GM21381 (cell line): ENCODE results near the gene PGBD5.

ENCODE experiments used
- ATAC-seq: cut with Tn5 transposase; IDR thresholded peaks from one replicate; pipeline ENCODE4 v1.9.1; 2021; ENCODE audit warnings: mild to moderate bottlenecking, moderate library complexity; ENCODE audit not compliant: unreplicated experiment

PGBD5 gene

DNA sequence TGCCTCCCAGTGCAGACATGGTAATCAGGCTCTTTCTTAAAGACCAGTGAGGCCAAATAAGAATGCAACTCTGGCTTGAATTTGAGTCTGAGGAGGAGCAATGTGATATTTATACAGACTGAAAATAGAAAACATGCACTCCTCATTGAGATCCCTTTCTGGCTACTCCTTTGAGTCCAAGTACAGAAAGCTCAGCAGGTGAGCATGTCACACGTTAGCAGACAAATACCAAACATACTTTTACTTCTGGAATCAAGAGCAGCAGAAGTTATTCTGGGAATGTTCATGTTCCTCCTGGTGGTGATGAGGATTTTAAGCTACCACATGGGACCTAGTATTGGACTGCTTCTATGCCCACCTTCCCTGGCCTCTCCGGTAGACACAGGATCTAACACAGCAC is 48.3 kb downstream of the PGBD5 start:
- no peak for ATAC-seq

DNA sequence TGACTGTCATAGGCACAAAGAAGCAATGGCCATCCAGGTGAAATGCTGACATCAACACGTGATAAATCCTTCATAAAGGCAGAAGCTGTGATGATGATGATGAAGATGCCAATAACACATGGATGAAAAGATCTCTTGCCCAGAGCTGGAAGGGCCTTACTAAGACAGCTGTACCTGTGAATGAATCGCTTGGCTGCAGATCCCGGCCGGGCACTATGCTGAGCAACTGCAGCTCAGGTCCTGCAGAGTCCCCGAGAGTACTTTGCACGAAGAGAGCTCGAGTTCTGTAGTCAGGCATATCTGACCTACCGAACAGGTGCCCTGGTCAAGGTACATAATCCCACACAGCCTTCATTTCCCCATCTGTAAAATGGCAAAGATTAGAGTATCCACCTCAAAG is 48.8 kb downstream of the PGBD5 start:
- ATAC-seq, result no peak

DNA sequence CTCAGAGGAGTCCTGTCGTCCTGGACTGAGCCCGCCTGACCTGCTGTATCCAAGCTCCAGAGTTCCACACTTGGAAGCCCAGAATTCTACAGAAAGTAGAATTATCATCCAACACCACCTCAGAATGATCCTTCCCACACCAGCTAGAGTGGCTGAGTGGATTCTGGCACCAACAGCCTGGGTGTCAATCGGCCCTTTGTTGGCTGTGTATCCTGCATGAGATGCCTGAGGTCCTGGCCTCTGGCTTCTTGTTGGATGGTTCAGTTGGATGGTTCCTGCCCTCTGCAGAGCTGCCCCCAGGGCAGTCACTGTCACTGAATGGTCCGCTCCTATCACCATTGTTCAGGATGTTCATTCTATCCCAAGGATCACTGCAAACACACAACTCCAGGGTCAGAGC is 49.8 kb downstream of the PGBD5 start:
- no peak for ATAC-seq

DNA sequence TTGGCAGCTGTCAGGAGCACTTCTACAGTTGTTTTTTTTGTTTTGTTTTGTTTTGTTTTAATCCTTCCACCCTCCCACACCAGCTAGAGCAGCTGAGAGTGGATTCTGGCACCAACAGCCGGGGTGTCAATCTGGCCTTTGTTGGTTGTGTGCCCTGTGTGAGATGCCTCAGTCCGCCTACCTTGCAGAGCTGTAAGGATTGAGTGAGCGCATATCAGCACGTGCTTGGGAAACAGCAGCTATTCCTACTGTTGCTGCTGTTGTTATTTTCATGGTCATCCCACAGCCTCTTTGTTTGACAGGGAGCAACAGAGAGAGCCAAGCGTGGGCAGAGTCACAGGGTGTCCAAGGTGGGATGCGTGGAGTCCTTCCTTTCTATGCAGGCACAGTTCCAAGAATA is 50.4 kb downstream of the PGBD5 start:
- ATAC-seq, result no peak

DNA sequence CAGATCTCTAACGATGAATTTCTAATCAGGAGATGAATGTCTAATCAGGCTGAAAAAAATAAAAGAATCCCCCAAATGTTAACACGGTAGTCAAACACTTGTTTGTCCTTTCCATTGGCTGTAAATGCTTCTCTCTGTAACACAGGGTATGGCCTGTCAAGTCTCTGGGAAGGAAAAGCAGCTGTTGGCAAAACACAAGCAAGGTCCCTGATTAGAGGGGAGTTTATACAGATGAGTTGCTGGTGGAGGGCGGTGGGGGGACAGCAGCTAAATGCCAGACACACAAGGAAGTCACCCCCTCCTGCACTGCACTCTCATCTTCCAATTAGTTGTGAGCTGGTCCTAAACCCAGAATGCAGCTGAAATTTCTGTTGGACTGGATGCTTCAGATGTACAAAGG is 51.0 kb downstream of the PGBD5 start:
- no peak for ATAC-seq

DNA sequence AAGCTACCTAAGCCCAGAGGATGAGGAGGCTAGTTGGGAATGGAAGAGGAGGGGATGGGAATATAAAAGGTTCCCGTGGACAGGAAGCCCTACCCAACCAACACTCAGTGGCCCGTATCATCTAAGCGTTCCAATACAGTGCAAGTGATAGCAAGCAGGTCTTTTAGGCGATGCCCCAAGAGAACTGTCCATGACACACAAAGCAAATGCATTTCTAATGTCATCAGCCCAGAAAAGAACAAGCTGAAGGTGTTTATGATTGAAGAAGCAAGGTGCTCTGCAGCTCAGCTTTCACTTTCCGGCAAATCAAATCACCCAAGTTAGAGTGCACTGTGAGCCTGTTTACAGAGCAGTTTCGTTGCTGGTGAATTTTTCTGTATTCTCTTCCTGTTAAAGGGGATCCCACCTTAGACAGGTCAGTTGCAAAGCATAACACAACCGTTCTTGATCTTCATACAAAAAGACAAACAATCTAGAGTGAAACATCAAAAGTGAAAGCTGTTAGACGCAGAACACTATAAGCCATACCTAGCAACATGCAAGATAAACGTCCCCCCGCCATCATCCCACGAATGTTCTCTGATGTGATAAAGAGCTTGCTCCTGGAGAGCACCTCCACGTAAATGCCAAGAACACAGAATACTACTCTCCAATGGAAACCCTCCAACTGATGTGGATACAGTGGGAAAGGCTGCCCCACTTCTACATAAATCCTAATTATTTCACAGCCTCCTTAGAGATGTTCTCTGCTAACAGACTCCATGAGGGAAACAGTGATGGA is 54.0 kb downstream of the PGBD5 start:
- ATAC-seq, result no peak

DNA sequence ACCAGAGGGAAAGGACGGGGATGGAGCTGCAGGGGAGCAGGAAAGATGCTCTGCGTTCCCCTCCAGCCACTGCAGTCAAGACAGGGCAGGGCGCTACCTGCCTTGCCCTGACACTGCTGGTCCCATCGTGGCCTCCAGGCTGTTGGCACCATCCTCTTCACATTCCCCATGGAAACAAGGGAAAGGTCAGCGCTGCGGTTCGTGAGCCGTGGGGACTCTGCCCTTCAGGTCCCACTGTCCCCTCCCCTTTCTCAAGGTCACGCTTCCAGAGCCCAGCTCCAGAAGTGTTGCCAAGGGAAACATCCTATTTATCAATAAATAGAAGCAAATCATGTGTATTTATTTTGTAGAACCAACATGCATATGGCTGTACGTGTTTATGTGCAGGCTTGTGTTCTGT is 56.0 kb downstream of the PGBD5 start:
- ATAC-seq, result no peak

DNA sequence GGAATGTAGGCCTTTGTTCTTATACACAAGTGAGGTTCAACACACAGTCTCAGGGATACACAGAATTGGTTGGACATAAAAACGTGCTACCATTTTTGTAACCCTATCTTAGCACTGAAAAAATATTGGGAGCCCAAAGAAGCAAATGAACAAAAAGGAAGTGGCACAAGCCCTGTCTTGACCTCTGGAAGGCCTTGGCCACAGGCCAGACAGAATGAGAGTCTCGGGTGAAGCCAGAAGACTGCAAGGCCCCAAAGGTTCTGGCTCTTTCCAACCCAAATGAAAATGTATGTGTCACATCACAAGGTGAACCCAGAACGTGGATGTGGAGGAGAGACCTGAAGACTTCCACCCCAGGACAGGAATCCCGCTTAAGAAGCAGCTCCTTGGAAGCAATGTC is 57.3 kb downstream of the PGBD5 start:
- ATAC-seq, result no peak

DNA sequence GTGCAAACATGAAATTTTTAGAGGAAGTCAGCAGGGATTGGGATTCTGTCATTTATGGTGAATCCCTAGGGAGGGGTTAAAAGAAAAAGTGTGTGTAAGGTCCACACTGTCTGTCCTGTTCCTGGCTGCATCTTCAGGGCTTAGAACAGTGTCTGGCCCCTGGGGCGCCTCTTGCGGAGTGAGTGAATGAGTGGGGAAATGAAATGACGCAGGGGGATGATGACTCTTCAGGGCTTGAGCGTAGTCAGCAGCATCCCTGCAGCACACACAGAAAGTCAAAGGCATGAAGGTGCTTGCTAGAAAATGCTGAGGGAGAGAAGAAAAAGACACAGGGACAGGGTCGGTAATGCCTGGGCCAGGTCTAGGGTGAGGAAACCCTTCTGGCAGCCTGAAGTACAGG is 57.8 kb downstream of the PGBD5 start:
- no peak for ATAC-seq

DNA sequence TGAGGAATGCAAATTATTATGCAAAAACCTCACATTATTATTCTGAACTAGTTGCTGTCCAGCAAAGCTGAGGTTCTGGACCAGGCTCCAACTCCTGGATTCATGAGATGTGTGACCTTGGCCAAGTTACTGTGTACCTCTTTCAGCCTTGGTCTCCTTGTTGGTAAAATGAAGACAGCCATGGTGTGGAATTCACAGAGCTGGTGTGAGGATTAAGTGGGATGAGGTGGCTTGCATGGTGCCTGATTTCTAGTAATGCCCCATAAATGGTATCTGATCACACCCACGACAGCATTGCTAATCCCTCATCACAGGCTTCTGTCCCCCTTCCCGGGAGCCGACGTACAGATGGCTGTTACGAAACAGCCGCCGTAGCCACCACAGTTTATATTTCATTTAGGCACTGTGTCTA is 59.6 kb downstream of the PGBD5 start:
- ATAC-seq, result no peak

DNA sequence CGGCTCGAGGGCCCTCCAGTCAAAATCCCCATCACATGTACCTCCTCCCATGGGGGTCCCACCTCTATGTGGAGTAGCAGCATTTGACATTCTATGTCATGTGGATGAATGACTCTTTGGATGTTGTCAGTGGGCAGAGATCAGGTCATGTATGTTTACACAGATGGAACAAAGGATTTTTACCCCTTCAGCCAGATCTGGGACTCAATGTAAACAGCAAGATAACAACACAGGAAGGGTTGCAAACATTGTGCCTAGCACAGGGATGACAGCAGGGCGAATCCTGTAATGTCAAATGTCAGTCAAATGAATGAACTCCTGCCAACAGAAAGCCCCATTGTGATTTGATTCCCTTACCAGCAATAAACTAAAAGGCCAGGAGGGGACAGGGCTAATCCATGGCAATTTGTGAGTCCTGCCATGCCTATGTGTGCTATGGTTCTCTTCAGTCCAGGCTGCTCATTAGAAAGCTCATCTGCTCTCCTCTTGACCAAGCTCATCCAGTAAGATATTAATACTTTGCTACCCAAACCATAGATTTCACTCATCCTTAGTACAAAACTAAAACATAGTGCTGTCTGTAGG is 60.3 kb downstream of the PGBD5 start:
- no peak for ATAC-seq

DNA sequence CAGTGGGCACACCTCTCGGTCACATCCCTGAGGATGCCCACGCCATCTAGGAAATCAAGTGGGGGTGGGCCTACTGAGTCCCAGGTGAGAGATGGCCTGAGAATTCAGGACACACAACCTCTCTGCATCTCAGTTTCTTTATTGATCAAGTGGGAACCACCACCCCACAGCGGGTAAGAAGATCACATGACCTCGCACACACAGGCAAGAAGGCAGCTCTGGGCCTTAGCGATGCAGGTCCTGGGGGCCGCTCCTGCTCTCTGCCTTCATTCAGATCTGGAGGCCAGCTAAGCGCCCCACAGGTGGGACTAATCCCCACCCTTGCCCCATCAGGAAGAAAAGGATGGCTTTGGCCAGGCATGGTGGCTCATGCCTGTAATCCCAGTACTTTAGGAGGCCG is 63.2 kb downstream of the PGBD5 start:
- no peak for ATAC-seq

DNA sequence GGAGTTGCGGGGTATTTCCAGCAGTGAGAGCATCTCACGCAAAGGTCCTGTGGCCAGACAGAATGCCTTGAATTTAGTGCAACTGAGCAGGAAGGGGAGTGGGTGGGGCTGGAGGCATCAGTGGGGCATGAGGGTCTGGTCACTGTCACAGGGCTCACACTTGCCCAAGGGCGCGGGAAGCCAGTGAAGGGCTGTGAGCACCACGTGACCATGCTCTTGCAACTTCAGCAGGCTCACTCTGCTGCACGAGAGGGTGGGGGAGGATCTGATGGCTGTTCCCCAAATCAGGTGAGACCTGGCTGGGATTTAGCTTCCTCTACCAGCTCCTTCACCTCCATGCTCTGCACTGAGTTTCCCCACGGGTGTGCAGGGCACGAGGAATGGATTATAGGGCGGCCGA is 64.2 kb downstream of the PGBD5 start:
- no peak for ATAC-seq

DNA sequence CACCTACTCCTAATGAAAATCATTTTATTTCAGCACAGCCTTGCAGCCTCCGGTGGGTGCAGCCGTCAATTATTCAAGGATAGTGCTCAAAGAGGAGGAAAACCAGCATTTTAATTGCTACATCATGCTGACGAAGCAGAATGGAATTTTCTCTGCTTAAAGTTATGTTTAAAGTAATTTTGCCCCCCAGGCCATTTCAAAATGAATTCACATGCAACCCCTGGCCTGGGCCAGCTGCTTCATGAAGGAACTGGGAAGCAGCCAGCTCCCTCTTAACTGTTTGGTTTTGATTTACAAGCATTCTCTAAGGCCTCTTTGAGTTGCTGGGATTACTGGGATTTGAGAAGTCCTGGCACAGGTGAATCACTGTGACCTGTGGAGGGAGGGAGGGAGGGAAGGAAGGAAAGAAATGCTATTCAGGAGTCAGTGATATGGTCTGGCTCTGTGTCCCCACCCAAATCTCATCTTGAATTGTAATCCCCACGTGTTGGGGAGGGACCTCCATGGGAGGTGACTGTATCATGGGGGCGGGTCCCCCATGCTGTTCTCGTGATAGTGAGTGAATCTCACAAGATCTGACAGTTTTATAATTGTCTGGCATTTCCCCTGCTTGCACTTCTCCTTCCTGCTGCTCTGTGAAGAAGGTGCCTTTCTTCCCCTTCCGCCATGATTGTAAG is 66.0 kb downstream of the PGBD5 start:
- ATAC-seq, result no peak

DNA sequence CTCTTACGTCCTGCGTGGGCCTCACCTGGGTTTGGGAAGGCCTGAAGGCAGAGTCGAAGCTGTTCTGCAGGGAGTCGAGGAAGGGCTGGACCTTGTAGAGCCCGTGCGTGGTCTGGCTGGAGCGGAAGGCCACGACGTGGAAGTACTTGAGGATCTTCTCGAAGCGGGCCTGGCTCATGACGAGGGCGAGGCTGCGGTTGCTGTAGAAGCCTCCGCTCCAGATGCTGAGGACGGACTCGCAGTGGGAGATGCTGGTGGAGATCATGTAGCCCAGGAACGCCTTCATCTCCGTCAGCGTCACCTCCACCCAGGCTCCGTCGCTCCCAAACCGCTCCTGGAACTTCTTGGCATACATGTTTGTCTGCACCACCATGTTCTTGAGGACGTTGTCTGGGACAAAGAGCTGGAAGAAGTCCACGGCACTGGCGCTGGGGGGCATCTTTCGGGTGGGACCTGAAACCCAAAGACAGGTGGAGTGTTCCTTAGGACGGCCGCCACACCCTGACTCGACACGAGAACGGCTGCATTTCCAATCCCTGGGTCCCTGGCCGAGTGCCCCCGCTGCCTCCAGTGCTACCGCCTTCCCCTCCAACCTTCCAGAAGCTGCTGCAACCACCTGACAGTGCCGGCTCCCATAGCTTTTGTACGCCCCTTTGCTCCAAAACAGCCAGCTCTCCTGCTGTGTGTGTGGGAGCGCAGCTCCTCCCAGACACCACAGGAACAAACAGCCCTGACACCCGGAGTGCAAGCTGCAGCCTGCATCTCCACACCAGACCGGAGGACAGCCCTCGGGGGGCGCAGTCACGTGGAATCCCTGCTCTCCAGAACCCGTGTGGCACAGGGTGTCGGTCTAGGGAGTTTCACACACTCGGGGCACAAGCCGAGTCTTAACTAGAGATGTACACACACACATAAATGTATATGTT is 69.0 kb downstream of the PGBD5 start:
- ATAC-seq, result no peak

DNA sequence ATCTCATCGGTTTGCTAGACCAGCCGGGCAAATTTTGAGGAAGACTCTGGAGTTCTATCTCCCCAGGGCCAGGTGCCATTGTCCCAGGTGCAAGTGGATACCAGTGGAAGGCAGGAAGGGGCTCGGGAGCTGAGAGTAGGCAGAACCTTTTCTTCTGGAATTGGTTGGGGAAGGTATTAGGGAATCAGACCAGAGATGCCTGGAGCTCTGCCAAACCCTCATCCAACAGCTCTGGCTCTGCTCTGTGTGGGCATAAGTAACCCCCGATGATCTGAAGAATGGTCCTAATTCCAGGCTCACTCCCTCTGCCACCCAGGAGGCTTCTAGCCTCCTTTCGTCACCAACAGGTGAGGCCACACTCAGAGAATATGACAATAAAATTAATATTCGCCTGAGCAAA is 69.9 kb downstream of the PGBD5 start:
- no peak for ATAC-seq

DNA sequence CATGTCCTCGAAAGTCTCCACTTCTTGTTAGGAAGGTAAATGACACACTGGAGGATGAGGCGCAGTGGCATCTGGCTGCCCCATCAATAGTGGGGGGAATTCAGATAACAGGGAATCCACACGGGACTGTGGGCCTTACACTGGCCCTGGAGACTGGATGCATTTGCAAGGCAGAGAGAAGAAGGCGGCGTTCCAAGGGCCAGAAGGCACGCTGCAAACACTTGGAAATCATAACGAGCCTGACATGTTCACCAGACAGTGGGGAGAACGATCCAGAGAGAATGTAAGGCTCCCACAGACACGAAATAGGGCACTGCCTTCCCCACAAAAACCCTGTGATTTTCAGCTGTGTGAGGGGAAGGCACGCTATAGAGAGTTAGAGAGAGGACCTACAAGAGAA is 70.5 kb downstream of the PGBD5 start:
- ATAC-seq, result no peak

DNA sequence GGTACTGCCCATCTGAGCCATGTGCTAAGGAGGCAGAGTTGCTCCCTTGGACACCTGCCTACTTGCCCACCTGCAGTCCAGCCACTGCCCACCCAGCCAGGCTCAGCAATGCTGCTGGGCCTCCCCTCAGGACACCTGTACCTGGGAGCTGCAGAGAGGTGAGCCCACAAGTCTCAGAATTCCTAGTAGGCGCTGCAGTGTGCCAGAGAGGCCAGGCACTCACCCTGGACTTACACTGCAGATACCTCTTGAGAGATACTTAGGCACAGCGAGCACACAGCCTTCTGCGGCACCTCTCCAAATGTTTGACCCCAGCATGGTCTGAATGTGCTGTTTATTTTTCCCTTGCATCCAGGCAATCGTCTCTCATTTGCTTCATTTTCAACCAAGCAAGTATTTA is 71.0 kb downstream of the PGBD5 start:
- no peak for ATAC-seq

DNA sequence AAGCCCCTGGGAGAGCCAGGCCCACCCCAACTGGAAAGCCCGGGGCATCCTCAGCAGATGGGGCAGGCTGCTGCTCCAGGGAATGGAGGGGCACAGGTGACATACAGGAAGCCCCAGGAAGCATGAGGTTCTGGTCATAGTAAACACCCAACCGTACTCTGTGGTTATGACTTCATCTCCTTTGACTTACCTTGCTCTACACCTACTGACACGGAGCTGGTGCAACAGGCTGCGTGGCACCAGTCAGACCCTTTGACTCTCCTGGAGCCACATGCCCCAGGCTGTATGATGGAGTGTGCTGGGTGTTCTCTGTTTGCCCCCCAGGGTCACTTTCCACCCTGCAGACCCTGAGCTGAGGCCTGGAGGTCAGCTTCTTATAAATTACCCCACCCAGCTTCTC is 72.1 kb downstream of the PGBD5 start:
- no peak for ATAC-seq

DNA sequence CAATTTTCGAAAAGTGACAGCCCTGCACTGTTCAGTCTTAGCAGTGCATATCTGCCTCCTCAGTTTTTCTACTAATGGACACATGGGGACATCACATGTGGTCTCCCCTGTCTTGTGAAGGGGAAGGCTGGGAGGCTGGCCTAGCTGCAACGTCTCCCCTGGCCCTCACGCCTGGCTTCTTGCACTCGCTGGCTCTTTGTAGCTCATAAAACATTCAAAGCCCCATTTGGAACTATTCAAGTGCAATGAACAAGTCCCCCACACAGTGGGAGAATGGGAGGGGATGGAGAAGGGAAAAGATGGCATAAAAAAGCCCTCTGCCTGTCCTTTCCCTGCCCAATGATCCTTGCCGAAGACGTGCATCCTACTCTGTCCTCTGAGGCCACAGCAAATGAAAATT is 73.6 kb downstream of the PGBD5 start:
- no peak for ATAC-seq

DNA sequence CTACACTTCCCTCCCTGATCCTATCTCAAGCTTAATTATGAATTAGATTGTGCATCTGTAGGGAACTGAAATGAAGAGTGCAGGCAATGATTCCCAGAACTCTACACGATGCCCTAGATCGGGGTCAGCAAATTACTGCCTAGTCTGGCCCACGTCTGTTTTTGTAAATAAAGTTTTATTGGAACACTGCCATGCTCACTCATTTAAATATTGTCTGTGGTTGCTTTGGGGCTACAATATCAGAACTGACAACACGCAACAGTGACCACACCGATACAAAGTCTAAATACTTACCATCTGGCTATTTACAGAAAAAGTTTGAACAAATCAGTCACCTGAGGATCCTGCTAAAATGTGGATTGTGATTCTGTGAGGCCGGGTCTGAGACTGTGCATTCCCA is 74.1 kb downstream of the PGBD5 start:
- ATAC-seq, result no peak
